Lung (tissue), 12 donors: ENCODE data around the gene KITLG. TPM values are rescaled to one million over a fixed set of nuclear protein-coding genes. Genes with fewer than 3 reads are reported as not detected.

Experiments used
- ATAC-seq: fragments of 200-7000 bp; cut with Tn5 transposase; one replicate; pipeline ENCODE4 v1.9.1; 2020; ENCODE audit warnings: moderate number of reproducible peaks; ENCODE audit not compliant: insufficient read depth, low FRiP score
- DNase-seq, 3 donors: peaks; one replicate each; pipeline ENCODE4 v3.0.0-alpha.2; 2013 to 2017
- H3K27ac ChIP-seq, 2 donors: one replicate each; pipeline ENCODE4 v1.5.1; 2013; ENCODE audit warnings: mild to moderate bottlenecking in 2 of 2, moderate library complexity in 2 of 2, control low read depth in 1 of 2, inconsistent platforms in 1 of 2, low read depth in 1 of 2, low read length in 1 of 2
- H3K27me3 ChIP-seq, 3 donors: one replicate each; pipeline ENCODE4 v1.5.1; 2013; ENCODE audit warnings: low read length in 2 of 3; ENCODE audit not compliant: control insufficient read depth in 3 of 3, insufficient read depth in 3 of 3
- H3K36me3 ChIP-seq, 4 donors: one replicate each; pipeline ENCODE4 v1.5.1; 2013; ENCODE audit warnings: low read length in 4 of 4, mild to moderate bottlenecking in 1 of 4, moderate library complexity in 1 of 4; ENCODE audit not compliant: control insufficient read depth in 4 of 4, insufficient read depth in 4 of 4
- H3K4me1 ChIP-seq, 5 donors: one replicate each; pipeline ENCODE4 v1.5.1; 2013; ENCODE audit warnings: low read length in 5 of 5, mild to moderate bottlenecking in 2 of 5, moderate library complexity in 1 of 5; ENCODE audit not compliant: control insufficient read depth in 5 of 5, insufficient read depth in 5 of 5
- H3K4me3 ChIP-seq: one replicate; pipeline ENCODE4 v1.5.1; 2013; ENCODE audit warnings: mild to moderate bottlenecking, control low read depth, moderate library complexity
- H3K9ac ChIP-seq, 2 donors: one replicate each; pipeline ENCODE4 v1.5.1; 2013; ENCODE audit warnings: low read length in 2 of 2, control low read depth in 1 of 2; ENCODE audit not compliant: insufficient read depth in 1 of 2
- H3K9me3 ChIP-seq, 4 donors: one replicate each; pipeline ENCODE4 v1.5.1; 2013; ENCODE audit warnings: low read length in 3 of 4, mild to moderate bottlenecking in 1 of 4, moderate library complexity in 1 of 4; ENCODE audit not compliant: control insufficient read depth in 4 of 4, insufficient read depth in 3 of 4
- CTCF ChIP-seq: IDR thresholded peaks from 2 replicates; pipeline ENCODE4 v1.5.1; 2012; ENCODE audit warnings: mild to moderate bottlenecking; ENCODE audit errors: control extremely low read depth, extremely low read depth
- WGBS, 2 donors: extraction: QIAGEN DNeasy Blood & Tissue Kit; methylation state at CpG; one replicate each; pipeline ENCODE4 v1.1.7; 2013; 5-methylcytosine and 5-hydroxymethylcytosine counted together
- polyA plus RNA-seq, 2 donors: library from polyadenylated mRNA; stranded (reverse); fragments of 200-250 nt; gene quantifications; one replicate each; pipeline ENCODE4 v1.2.1, GENCODE V29; 2013
- total RNA-seq, 2 donors: library from RNA; depleted of rRNA in 1 of 2; stranded (reverse); fragments of >200 nt in 1 of 2; gene quantifications; one replicate each; pipeline ENCODE4 v1.2.1, GENCODE V29; 2014 to 2021
- donor health status: control.
- donor health status: control.
- donor health status: Bipolar disorder and iron deficiency.
- donor health status: healthy.
- donor health status: DM: yes; HTN: yes; CAD: no.

The KITLG gene
- total and polyA plus RNA-seq, 4 donors = 13.7 to 142 (median 38.2) TPM

GRCh38 chr12:88617352-88617751 is 37.1 kb upstream of the KITLG start:
- no peak for TF ChIP-seq CTCF
- H3K27ac ChIP-seq = no peak overlapping the region
- ATAC-seq = no peak

GRCh38 chr12:88615490-88615889 is 35.2 kb upstream of the KITLG start:
- no peak for TF ChIP-seq CTCF
- H3K9ac ChIP-seq = no peak overlapping the region
- ATAC-seq (no peak), DNase-seq (no peak)
- no peaks in the 10 kb centered on the region for H3K27me3 ChIP-seq
- no peak overlapping the region for H3K4me3 ChIP-seq
- no peaks in the 10 kb centered on the region for H3K36me3 ChIP-seq
- H3K27ac ChIP-seq = no peak overlapping the region
- 93% methylated on average over 1 of the region's 1 CpG for WGBS, 2 donors
- peaks cover 0 to 5% (median 0%) of the 10 kb centered on the region in 4 donors for H3K9me3 ChIP-seq
- no peaks in the 10 kb centered on the region for H3K4me1 ChIP-seq

More at GRCh38 chr12:88617352-88617751, 37.1 kb upstream of the KITLG start:
- Histone ChIP-seq H3K9ac (no peak overlapping the region), H3K27me3 (no peaks in the 10 kb centered on the region), H3K4me3 (no peak overlapping the region), H3K36me3 (no peaks in the 10 kb centered on the region), H3K9me3 (peaks cover 0 to 2% (median 0%) of the 10 kb centered on the region in 4 donors), H3K4me1 (no peaks in the 10 kb centered on the region)
- no peak for DNase-seq
- 86 to 88% methylated on average over 1 of the region's 1 CpG for WGBS, 2 donors

- no peak for TF ChIP-seq CTCF
- H3K9ac ChIP-seq = no peak overlapping the region
- H3K4me1 ChIP-seq = no peaks in the 10 kb centered on the region
- H3K9me3 ChIP-seq = peaks cover 0 to 5% (median 0%) of the 10 kb centered on the region in 4 donors
- no peak overlapping the region for H3K4me3 ChIP-seq
- no peak for ATAC-seq
- DNase-seq = no peak
- no peaks in the 10 kb centered on the region for H3K36me3 ChIP-seq
- no peak overlapping the region for H3K27ac ChIP-seq
- no peaks in the 10 kb centered on the region for H3K27me3 ChIP-seq
Measured at GRCh38 chr12:88604646-88605045, 24.4 kb upstream of the KITLG start.

- Histone ChIP-seq H3K9me3 (peaks cover 0 to 5% (median 0%) of the 10 kb centered on the region in 4 donors), H3K4me3 (no peak overlapping the region), H3K36me3 (no peaks in the 10 kb centered on the region), H3K27ac (no peak overlapping the region), H3K9ac (no peak overlapping the region), H3K27me3 (no peaks in the 10 kb centered on the region), H3K4me1 (no peaks in the 10 kb centered on the region)
- TF ChIP-seq CTCF = no peak
- DNase-seq (no peak), ATAC-seq (no peak)
- 80 to 88% methylated on average over 4 of the region's 4 CpGs for WGBS, 2 donors
Measured at GRCh38 chr12:88600272-88600671, 20.0 kb upstream of the KITLG start.
